Activated CD4-positive, alpha-beta T cell treated with anti-CD3 and anti-CD28 coated beads, Interleukin-2, amount 50 U/mL, for 48 hours (primary cell): Measurements from ENCODE around the gene TSPOAP1.

ENCODE experiments used
- DNase-seq, 2 experiments: peaks; one replicate each; pipeline ENCODE4 v3.0.0-alpha.2; 2020

TSPOAP1 gene

DNA sequence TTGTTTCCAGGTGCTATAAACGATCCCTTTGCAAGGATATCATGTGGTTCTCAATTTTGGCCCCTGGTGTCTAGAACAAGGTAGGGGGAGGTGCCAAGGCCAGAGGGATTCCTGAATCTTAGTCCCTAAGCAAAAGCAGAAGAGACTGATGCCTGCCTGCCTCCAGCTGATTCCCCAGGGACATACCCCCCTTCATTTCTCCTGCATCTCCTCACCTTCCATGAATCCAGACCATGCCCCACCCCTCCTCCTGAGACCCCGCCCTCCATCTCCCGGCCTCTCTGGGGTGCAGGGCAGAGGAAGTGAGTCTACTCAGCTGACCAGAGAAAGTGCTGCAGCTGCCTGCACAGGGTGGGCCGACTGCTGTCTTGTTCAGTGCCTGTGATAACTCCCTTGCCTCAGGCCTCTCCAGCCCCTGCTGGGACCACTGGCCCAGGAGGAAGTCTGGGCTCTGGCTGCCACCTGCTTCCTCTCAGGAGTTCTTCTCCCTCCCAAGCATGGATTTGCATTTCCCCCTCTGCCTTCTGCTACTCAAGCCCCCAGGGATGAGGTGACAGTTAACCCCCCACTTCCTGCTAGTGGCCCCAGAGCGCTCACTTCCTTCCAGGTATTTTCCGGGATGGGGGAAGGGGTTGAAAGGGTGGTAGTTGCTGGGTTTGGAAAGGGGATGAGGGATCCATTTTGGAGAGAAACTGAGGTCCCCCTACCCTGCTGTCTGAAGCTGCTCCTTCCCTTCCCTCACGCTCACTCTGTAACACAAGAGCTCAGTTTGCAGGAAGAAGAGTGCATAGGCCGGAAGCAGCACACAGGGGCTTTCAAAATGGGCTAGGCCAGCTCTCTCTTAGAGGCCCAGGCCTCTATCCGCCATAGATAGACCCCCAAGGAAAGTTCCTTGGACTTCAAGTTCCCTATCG is 10.5 kb upstream of the TSPOAP1 start:
- peak; percentile 94 to 95 for DNase-seq

DNA sequence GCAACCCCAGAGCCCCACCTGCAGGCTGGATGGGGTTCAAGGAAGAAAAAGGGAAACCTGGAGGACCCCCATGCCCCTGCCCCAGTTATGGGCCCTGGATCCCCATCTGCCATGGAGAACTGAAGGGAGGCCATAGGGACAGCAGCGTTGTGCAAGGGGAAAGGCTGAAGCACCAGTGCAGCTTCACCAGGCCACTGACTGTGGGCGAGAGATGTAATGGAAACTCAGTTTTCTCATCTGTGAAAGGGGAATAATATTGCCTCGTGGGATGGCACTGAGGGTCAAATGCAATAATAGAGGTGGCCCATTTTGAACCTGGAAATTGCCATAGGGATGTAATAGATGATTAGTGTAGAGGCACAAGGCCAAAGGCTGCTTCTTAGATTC is 9.9 kb upstream of the TSPOAP1 start:
- DNase-seq: peak; percentile 60 to 69

DNA sequence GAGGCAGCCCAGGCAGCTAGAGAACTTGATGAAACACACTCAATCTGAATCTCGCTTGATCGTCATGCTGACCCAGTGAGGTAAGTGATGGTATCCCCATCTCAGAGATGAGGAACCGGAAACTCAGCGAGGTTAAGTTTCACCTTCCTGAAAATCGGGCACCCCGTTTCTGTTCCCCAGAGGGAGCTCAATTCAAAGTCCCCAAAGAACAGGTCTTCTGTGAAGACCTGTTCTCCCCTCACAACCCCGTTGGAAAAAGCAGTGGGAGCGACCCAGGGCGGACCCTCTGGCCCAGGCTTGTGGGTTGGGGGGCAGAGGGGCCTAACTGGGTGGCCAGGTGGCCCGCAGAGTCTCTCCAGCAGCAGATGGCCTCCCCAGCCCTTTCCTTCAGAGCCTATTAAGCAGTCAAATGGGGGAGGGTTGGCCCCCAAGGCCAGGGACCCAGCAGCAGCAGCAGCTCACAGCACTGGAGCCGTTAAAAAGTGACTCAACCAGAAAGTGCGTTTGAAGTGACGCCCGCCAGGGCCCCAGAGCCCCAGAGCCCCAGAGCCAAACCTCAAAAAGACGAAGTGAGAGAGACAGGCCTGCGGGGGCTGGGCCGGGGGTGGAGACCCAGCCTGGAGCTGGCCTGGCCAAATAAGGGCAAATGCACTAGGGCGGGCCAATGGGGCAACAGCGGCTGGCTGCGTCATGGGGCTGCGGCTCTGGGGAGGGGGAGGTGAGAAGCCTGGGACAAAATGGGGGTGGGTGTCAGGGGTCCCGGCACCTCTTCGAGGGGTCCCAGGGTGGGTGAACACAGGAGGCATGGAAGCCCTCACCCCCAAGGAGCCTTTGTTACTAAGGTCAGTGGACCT is 9.2 kb upstream of the TSPOAP1 start:
- peak; percentile 94 to 96 for DNase-seq

DNA sequence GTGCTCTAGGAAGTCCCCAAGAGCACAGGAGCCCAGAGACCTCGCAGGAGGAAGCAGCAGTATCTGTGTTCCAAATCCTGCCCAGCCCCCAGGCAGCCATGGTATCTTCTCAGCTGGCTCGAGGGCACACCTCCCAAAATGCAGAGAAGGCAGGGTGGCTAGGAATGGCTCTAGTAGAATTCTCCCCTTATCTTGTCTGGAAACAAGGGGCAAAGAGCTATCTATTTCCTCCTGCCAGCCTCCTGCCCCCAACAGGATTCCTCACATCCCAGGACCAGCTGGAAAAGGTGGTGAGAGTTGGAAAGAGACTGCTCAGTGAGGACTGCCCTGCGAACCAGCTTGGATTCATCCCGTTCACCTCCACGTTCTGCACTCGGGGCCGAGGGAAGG is 8.6 kb upstream of the TSPOAP1 start:
- peak; percentile 65 to 71 for DNase-seq

DNA sequence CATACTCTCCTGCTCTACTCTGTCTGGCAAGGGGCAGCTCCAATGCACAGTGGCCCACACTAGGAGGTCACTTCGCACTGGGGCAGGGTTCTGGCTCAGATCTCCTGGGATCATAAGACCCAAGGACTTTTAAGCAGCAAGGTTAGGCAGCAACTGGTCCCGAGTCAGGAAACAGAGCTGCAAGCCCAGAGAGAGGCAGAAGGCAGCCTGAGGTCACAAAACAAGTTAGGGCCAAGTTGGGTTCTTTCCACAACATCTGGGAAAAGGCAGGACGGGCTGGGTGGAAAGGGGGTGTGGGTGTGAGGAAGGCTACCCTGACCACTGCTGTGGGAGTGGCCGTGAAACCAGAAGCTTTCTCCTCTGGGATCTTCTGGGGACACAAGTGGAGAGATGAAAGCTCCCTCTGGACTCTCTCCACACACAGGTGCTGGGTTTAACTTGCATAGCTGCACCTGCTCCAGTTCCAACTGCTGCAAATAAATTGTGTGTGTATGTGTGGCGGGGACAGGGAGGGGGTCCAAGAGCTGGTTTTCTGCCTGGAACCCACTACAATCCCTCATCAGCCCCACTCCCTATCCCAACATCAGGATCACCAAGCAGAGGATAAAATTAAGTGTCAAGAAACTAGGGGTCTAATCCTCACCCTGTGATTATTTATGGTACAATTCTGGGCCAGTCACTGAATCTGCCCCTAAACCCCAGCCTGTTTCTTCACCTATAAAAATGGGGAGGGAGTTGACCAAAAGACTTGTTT is 8.0 kb upstream of the TSPOAP1 start:
- DNase-seq: peak; percentile 52 to 60

DNA sequence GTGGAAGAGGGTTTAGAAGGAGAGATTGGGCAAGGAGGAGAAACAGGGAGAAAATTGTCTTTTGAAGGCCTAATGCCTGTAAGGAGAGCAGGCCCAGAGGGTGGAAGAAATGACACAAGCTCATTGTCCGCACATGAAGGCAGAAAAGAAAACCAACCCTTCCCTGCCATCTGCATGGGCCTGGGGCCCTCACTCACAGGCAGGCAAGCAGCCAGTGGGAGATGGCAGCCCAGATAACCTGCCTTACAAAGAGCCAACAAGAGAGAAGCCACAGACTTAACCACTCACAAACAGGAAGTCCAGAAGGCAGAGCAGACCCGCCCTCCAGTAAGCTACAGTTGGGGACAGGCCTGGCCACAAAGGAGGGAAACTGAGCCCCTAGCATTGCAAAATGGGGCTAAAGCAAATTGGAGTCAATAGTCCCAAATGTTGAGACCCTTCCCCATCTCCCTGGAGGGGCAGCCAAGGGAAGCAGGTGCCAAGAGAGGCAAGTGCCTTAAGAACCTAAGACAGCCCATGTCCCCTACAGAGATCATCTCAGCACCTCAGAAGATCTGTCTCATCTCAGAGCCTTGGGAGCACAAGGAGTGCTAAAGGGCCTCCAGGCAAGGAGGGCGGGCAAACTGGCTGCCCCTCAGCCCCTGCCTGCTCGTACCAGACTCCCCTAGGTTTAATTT is 7.3 kb upstream of the TSPOAP1 start:
- peak; percentile 75 to 81 for DNase-seq

DNA sequence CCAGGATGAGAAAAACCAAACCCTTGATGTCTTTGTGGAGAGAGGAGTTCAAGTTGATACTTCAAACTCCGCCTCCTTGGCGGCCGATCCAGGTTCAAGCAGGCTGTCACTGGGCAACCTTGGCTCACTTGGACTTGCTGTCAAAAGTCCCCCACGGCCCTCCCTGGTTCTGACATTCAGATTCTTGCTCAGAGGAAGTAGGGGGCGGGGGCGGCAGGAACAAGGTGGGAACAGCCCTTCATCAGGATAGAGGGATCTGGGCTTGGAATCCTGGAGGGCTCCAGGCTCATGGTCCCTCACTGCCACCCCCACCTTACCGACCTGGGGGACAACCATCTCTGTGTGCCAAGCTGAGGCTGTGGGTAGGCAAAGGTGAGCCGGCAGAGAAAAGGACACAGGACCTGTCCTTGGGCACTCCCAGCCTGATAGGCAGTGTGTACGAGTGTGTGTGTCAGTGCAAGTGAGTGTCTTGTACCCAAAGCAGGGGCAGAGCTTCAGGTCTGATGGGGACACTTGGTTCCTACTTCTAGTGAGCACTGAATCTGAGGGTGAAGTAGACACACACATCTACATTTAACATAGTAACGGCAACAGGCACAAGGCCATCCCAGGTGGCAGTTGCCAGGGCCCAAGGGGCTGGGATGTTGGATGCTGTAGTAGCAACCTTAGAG is 6.6 kb upstream of the TSPOAP1 start:
- peak; percentile 79 to 81 for DNase-seq

DNA sequence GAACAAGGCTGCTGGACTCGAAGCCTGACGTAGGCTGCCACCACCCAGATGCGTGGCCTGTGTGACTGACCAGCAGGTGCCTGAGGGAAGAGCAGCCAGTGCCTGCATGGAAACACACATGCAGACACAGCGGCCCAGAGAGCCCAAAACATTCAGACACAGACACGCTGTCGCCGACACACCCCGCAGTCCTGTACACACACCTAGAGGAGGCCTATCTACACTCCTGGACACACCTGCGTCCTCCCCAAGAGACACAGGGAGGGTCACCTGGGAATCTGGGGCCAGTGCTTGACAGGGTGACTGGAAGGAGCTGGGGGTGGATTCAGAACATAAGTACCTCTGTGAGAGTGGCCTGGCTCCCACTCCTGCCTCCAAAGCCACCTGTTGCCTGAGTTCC is 6.1 kb upstream of the TSPOAP1 start:
- peak in 1 of 2 experiments; percentile 53 for DNase-seq

DNA sequence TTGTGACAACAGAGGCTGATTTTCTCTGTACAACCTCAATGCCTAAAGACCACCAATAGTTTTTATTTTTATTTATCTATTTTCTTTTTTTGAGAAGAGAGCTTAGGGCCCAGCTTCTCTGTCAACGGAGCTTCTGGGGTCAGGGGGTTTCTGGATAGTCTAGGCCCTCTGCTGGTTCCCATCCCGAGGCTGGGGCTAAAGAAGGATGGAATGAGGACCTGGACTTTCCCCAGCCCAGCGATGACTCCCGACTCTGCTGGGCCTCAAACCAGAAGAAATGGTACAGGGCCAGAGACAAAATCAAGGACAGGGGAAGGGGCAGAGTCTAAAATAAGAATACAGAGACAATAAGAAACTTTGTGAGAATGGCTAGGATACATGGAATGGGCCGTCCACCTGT is 5.7 kb upstream of the TSPOAP1 start:
- peak in 1 of 2 experiments; percentile 40 for DNase-seq

DNA sequence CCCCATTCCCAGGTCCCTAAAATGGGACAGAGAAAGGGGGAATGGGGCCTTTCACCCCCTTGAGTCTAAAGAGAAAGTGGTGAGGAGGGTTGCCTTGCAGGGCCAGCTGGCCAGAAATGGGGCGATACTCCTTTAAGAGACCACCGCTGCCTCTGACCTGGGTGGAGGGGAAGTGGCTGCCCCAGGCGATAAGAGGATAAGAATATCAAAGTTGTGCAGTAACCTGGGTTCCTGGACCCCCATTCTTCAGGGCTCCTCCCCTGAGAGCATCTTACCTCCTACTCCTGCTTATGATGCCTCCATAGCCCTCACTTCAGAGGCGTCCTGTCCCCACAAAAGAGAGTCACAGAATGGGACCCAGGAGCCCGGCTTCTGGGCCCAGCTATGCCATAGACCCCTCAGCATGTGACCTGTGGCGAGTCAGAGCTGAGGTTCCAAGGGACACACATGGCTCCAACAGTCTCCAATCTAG is 5.2 kb upstream of the TSPOAP1 start:
- DNase-seq: peak; percentile 37 to 54

DNA sequence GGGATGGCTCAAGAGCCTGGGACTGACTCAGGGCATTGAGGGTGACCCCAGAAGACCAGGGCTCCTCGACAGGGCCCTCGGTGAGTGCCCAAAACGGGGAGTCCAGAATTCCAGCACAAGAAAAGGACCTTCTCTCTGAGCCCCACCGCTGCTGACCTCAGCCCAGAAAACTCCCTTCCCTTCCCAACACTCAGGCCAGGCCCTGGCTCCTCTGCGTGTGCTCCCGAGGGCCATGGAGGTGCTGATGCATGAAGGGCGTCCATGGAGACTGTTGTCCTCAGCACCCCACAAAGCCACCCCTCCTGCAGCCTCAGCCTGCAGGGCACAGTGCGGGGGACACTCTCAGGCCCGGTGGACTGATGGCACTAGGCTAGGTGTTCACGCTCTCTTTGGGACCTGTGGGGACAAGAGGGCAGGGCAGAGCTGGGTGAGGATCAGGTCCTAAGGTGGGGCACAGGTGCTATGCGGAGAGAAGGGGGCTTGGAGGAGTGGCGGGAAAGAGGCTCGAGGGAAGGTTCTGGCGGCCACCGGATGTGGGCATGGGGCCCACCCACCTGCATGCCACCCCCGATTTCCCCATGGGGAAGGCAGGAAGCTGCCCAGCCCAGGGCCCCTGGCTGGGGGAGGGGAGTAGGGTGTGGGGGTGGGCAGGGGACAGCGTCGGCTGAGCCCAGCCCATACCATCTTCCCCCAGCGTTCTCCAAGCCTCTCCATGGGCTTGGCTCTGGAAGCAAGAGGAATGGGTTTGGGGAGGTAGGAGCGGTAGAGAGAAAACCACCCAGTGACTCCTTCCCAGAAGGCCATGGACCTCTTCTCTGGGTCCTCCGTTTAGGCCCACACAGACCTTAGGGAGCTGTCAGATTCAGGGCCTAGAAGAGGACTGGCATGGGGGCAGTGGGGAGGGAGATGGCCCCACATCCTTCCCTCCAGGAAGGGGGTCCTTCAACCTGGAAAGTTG is 4.5 kb upstream of the TSPOAP1 start:
- DNase-seq: peak; percentile 86 to 88

DNA sequence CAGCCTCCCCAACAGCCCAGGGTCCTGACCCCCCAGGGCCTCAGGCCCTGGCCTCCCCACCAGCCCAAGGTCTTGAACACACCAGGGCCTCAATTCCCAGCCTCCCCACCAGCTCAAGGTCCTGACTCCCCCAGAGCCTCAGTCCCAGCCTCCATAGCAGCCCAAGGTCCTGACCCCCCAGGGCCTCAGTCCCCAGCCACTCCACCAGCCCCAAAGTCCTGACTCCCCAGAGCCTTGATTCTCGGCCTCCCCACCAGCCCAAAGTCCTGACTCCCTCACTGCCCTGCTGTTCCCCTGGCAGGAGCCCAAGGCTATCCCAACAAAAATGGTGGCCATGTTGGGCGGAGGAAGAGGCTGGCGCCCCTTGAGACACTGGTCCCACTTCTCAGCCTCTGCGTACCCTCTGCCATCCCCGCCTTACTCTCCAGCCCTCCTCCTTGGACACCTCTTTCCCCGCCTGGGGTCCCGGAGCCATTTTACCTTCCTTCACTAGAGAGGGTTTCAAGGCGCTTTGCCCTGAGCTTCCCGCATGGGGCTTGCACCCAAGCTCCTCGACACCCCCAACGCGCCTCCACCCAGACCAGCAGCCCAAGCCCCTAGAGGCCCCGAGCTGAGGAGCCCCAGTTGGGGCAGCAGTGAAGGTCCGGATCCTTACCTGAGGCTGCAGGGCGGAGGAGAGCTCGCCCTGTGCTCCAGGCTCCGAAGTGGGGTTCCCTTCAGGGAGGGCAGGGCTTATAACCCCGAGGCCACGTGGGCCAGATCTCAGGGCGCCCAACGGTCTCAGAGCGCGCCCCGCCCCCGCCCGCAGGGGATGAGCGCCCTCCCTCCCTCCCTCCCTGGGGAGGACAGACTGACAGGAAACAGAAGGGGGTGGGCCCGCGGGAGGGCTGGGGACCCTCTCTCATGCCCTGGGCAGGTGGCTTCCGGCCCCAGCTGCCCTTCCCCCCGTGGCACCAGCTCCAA is 3.5 kb upstream of the TSPOAP1 start:
- DNase-seq: peak; percentile 93 to 94

DNA sequence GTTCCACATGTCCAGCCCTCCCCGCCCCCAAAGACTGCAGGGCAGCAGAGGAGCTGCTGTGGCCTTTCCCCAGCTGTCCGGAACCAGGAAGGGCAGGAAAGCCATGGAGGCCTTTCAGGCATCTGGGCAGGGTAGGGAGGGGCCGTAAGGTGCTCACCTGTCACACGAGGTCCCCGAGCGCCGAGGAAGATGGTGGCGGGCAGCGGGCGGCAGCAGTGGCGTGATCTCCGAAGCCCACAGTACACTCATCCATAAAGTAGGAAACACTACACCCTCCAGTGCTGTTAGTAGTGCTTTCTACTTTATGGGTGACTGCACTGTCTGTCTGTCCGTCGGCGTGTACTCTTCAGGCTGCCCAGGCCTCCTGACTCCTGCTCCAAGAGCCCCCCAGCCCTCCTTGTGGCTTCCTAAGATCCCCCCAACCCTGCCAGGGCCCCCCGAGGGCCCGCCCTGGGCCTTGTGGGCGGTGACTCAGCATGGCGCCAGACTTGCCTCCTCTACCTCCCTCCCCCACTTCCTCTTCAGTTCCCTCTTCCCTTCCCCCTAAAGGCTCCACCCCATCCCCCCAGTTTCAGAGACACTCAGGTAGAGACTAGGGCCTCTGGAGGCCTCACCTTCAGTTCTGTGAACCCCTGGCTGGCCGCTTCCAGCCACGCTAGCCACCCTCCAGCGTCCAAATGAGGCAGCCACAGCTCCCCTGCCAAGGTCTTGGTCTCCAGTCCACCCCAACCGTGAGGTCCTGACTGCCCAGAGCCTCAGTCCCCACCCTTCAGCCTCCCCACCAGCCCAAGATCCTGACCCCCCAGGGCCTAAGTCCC is 2.6 kb upstream of the TSPOAP1 start:
- DNase-seq: peak; percentile 75 to 81

DNA sequence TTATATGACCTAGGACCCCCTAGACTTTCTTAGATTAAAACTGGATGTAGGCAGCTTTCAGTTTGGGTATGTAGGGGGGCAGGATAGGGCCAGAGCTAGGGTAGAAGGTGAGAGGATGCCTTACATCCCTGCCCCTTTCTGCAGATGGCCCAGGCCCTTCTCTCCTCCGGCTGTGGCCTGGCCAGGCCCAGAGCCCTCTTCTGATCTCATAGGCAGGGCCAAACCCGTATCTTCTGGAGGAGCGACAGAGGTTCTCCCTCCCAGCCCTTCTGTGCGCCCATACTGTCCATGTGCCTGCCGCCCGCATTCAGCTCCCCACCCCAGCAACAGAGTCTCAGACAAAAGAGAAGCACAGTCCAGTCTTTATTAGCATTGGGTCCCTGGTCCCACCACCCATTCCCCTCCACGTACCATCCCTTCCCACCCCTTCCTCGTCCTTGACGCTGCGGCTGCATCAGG is 2.0 kb upstream of the TSPOAP1 start:
- DNase-seq: peak in 1 of 2 experiments; percentile 61

DNA sequence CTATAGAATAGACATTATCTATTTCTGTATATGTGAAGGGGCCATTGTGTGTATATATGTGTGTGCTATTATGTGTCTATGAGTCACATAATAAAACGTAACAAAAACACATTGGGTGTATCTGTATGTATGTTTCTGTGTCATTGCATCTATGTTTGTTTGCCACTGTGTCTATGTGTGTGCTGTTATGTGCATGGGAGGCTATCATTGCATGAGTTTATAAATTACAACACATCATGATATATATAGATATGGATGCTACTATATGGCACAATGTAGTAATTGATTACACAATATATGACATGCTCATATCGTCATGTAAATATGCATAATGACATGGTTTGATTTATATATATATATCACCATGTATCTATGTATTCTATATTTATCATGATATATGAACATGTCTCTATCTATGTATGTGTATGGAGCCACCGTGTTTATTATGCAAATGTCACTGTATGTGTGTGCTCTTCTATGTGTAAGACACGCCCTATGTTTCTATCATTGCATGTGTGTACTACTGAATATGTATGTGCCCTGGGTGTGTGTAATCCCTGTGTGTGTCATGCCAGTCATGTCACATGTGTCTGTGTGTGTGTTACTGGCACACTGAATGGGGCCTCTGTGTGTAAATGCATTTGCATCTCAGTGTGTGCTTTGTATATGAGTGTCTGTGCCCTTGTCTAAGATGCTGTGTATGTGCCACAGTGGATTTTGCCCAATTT is 1.4 kb upstream of the TSPOAP1 start:
- peak; percentile 64 to 69 for DNase-seq

DNA sequence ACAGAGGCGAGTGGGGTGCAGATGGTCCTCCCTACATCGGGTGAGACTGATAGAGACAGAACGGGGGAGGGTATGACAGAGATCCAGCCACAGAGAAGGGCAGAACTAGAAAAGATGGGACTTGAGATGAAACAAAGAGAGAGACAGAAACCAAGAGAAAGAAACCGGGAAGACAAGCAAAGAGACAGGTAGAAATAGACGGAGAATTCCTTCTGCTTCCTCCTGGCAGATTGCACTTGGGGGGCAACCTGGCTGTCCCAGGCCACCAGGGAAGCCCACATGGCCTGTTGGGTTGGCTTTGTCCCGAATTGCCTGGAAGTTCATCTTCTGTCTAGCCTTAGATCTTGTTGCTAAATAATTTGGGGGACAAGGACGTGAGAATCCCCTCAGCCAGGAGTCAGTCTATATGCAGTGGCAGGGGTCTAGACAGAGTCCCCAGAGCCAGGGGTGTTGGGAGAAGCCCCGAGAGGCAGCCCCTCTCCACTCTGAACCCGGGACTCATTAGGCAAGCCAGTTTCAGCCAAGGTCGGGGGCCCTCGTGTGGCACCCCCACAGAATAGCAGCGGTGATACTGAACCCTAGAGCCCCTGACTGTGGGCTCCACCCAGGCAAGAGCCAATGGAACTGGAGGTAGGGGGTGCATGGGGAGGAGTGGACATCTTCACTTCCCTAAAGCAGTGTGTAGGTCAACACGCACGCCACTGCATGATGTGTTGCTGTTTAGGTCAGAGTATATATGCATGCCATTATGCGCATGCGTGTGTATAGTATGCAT is 627 bp upstream of the TSPOAP1 start:
- DNase-seq: peak; percentile 91 to 94
